ENCODE data around the gene ZNF366. TPM values are rescaled to one million over a fixed set of nuclear protein-coding genes. Genes with fewer than 3 reads are reported as not detected.

ZNF366 gene
- total RNA-seq, 4 donors from 2014 or later: 0.38 to 3.8 (median 2.1) TPM

DNA sequence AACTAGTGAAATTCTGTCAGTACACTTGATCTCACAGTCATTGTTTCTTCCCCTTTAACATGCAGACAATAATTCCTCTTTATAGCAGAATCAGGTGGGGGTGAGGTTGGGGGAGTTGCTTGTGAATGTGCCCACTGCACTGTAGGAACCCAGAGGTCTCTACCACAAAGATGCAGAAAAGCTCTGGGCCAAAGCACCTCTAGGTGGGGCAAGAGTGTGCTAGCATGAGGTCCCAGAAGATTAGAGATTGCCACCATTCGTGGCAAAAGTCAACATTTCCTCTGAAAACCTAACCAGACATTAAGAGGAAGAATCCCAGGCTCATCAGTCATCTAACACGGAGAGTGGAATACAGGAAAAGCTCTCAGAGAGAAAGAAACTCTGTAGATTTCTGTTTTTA is 112.5 kb downstream of the ZNF366 start:
- no peaks in the 10 kb centered on the region for H3K9me3 ChIP-seq
- WGBS: 65% methylated on average over 2 of the region's 2 CpGs
- no peak for TF ChIP-seq POLR2A (IDR thresholded peaks at IDR 0.05)
- TF ChIP-seq EP300 (IDR thresholded peaks at IDR 0.05): no peak
- TF ChIP-seq CTCF (IDR thresholded peaks at IDR 0.05): no peak
- TF ChIP-seq POLR2AphosphoS5 (IDR thresholded peaks at IDR 0.05): no peak
- peaks cover 23% of the 10 kb centered on the region for H3K4me1 ChIP-seq
- H3K27me3 ChIP-seq: no peaks in the 10 kb centered on the region
- H3K36me3 ChIP-seq: no peaks in the 10 kb centered on the region
- no peak for DNase-seq (ENCODE audit: low spot score in 2 of 2)
- H3K27ac ChIP-seq: no peak overlapping the region
- no peak overlapping the region for H3K4me3 ChIP-seq

DNA sequence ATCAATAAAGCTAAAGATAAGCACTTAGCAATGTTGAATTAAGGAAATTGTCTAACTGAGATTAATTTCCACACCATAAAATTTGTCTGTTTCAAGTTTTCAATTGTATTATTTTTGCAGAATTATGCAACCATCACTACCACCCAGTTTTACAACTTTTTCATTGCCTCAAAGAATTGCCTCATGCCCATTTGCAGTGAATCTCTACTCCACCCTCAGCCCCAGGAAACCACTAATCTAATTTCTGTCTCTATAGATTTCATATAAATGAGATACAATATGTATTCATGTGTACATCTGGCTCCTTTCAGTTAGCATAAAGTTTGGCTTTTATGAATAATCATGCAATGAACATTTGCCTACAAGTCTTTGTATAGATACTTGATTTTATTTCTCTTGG is 114.2 kb downstream of the ZNF366 start:
- H3K4me1 ChIP-seq: peaks cover 33% of the 10 kb centered on the region
- no peaks in the 10 kb centered on the region for H3K36me3 ChIP-seq
- no peaks in the 10 kb centered on the region for H3K27me3 ChIP-seq
- no peak overlapping the region for H3K4me3 ChIP-seq
- TF ChIP-seq EP300 (IDR thresholded peaks at IDR 0.05) (no peak), POLR2A (IDR thresholded peaks at IDR 0.05) (no peak), CTCF (IDR thresholded peaks at IDR 0.05) (no peak), POLR2AphosphoS5 (IDR thresholded peaks at IDR 0.05) (no peak)
- H3K27ac ChIP-seq: no peak overlapping the region
- DNase-seq (ENCODE audit: low spot score in 2 of 2): no peak
- H3K9me3 ChIP-seq: no peaks in the 10 kb centered on the region

Other genes starting within 250 kb of the ZNF366 start
- gene MRPS27, start 187.2 kb downstream of the ZNF366 start, total RNA-seq: 10 to 100 TPM; 48.7 to 63.7 (median 51.9) TPM
- gene PTCD2, start 187.0 kb downstream of the ZNF366 start, total RNA-seq: 10 to 100 TPM in 1 of 4 donors, 1 to 10 TPM in 3; 8.5 to 13.2 (median 9.4) TPM

Data from suprapubic skin (tissue), 4 donors.